GM12892 (cell line): ENCODE data around the gene ATG2B.

Experiments
- POLR2A ChIP-seq: IDR thresholded peaks from 2 replicates; pipeline ENCODE4 v1.6.1; 2011; ENCODE audit warnings: low read depth, low read length, control low read depth
- POLR2AphosphoS5 ChIP-seq: IDR thresholded peaks from 2 replicates; pipeline ENCODE4 v1.6.1; 2011; ENCODE audit warnings: low read depth, low read length, control low read depth
- TAF1 ChIP-seq: IDR thresholded peaks from 2 replicates; pipeline ENCODE4 v1.6.1; 2011; ENCODE audit warnings: low read depth, mild to moderate bottlenecking, control low read depth, low read length, borderline replicate concordance

- TF ChIP-seq POLR2A (no peak), POLR2AphosphoS5 (no peak), TAF1 (no peak)
Measured at GRCh38 chr14:96310906-96311305, 52.2 kb downstream of the ATG2B start.
